Activated T-helper 2 cell treated with anti-CD3 and anti-CD28 coated beads, Interferon-gamma antibody, Interleukin-2, Interleukin-4, amounts not matched to agents 10 μg/mL and 5 μg/mL and 100 μg/mL, durations not matched to agents 14 hours and 24 hours and 36 hours (primary cell): ENCODE measurements around the gene VASP. TPM values are rescaled to one million over a fixed set of nuclear protein-coding genes. Genes with fewer than 3 reads are reported as not detected.

Experiments used
- DNase-seq: peaks from one replicate; pipeline ENCODE4 v3.0.0; 2021; ENCODE audit warnings: low spot score
- H3K27ac Mint-ChIP-seq: one replicate; pipeline ENCODE4 v1.8.0; 2021; ENCODE audit warnings: mixed read lengths
- H3K27me3 Mint-ChIP-seq: one replicate; pipeline ENCODE4 v1.8.0; 2021; ENCODE audit warnings: low read depth, mixed read lengths
- H3K36me3 Mint-ChIP-seq: one replicate; pipeline ENCODE4 v1.8.0; 2021; ENCODE audit warnings: low read depth, mixed read lengths
- H3K4me1 Mint-ChIP-seq: one replicate; pipeline ENCODE4 v1.8.0; 2021; ENCODE audit warnings: low read depth, mixed read lengths
- H3K4me3 Mint-ChIP-seq: one replicate; pipeline ENCODE4 v1.8.0; 2021; ENCODE audit warnings: low read depth, mild to moderate bottlenecking, moderate library complexity, mixed read lengths
- H3K9me3 Mint-ChIP-seq: one replicate; pipeline ENCODE4 v1.8.0; 2021; ENCODE audit warnings: mixed read lengths
- intact Hi-C: fragments of 100-400 bp; cut with micrococcal nuclease; formaldehyde crosslinking; loops from one replicate; pipeline ENCODE4 v1.15.1; 2023
- total RNA-seq: library from RNA; stranded (reverse); gene quantifications from 2 replicates; pipeline ENCODE4 v1.2.3, GENCODE V29; 2022

Gene VASP
- total RNA-seq, 1 donor from 2014 or later = 232 TPM

DNA sequence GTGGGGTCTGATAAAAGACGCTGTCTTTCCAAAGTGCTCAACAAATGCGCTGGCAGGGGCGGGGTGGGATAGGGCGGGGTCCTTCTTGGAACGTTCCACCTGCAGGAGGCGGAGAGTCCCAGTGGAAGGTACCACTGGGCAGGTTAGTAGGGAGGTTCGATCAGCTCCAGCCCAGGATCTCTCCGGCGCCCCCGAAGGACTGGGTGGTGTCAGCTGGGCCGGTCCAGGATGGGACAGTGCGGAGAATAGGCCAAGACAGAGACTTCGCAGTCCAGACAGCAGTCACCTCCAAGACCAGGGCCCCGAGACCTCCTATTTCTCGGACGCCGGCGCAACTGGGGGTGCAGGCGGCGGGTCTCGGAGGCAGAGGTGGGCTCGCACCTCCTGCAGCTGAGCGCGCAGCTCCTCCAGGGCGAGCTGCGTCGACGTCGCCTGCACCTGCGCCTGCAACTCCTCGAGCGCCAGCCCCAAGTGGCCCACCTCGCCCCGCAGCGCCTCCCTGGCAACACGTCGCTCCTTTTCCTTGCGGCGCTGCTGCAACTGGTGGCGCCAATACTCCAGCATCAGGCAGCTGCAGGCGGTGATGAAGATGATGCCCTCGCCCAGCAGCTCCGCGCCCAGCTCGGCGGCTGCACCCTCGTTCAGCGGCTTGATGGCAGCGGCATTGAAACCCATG is 21.6 kb downstream of the VASP start:
- Mint-ChIP-seq H3K4me3 (no peak overlapping the region), H3K27me3 (no peaks in the 10 kb centered on the region), H3K9me3 (peaks cover 9% of the 10 kb centered on the region), H3K36me3 (peaks cover 50% of the 10 kb centered on the region), H3K4me1 (peaks cover 8% of the 10 kb centered on the region), H3K27ac (no peak overlapping the region)
- DNase-seq = no peak
- intact Hi-C loops = no loop called here

DNA sequence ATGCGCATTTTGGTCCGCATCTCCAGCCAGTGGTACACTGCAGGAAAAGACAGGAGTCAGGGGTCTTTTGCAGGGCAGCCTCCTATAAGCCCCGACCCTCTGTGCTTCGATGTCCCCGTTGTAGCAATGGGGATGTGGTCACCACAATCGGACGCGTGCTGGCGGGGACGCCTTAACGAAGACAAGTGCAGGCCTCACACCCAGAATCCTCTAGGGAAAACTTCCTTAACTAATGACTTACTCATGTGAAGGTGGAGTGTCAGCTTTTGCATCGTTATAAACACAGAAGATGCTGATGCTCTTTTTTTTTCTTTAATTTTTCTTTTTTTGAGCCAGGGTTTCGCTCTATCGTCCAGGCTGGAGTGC is 22.1 kb downstream of the VASP start:
- no peak for DNase-seq
- no peak overlapping the region for H3K4me3 Mint-ChIP-seq
- intact Hi-C loops = no loop called here
- H3K27ac Mint-ChIP-seq = no peak overlapping the region
- peaks cover 7% of the 10 kb centered on the region for H3K4me1 Mint-ChIP-seq
- H3K27me3 Mint-ChIP-seq = no peaks in the 10 kb centered on the region
- H3K9me3 Mint-ChIP-seq = peaks cover 9% of the 10 kb centered on the region
- H3K36me3 Mint-ChIP-seq = peaks cover 45% of the 10 kb centered on the region

DNA sequence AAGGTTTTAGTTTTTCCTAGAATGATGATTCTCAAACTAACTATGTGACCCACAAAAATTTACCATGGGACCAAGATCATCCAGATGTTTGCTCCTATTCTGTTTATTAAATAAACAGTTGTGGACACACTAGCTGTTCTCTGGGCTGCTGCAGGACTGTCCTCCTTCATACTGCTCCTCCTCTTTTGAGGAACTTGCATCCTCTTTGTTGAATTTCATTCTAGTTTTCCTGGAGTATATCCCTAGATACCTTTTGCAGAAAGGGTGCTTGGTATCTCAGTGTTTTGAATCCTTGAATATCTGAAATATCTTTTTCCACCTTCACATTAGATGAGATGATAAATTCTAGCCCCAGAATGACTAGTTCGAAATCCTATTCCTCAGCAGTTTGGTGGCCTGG is 24.1 kb downstream of the VASP start:
- Mint-ChIP-seq H3K4me3 (no peak overlapping the region), H3K4me1 (peaks cover 7% of the 10 kb centered on the region), H3K27ac (no peak overlapping the region), H3K27me3 (no peaks in the 10 kb centered on the region), H3K36me3 (peaks cover 33% of the 10 kb centered on the region), H3K9me3 (peaks cover 9% of the 10 kb centered on the region)
- DNase-seq = no peak
- intact Hi-C loops = no loop called here

- no peaks in the 10 kb centered on the region for H3K27me3 Mint-ChIP-seq
- no peak for DNase-seq
- peaks cover 14% of the 10 kb centered on the region for H3K9me3 Mint-ChIP-seq
- peaks cover 3% of the 10 kb centered on the region for H3K36me3 Mint-ChIP-seq
- intact Hi-C loops = no loop called here
- no peak overlapping the region for H3K27ac Mint-ChIP-seq
- H3K4me1 Mint-ChIP-seq = peaks cover 5% of the 10 kb centered on the region
- H3K4me3 Mint-ChIP-seq = no peak overlapping the region
Measured at GRCh38 chr19:45539459-45539858, 32.2 kb downstream of the VASP start.

- no peak for DNase-seq
- Mint-ChIP-seq H3K27me3 (no peaks in the 10 kb centered on the region), H3K4me3 (no peak overlapping the region), H3K9me3 (peaks cover 14% of the 10 kb centered on the region), H3K4me1 (peaks cover 5% of the 10 kb centered on the region), H3K27ac (no peak overlapping the region), H3K36me3 (peaks cover 3% of the 10 kb centered on the region)
- intact Hi-C loops = no loop called here
Measured at GRCh38 chr19:45542234-45542668, 35.0 kb downstream of the VASP start.

DNA sequence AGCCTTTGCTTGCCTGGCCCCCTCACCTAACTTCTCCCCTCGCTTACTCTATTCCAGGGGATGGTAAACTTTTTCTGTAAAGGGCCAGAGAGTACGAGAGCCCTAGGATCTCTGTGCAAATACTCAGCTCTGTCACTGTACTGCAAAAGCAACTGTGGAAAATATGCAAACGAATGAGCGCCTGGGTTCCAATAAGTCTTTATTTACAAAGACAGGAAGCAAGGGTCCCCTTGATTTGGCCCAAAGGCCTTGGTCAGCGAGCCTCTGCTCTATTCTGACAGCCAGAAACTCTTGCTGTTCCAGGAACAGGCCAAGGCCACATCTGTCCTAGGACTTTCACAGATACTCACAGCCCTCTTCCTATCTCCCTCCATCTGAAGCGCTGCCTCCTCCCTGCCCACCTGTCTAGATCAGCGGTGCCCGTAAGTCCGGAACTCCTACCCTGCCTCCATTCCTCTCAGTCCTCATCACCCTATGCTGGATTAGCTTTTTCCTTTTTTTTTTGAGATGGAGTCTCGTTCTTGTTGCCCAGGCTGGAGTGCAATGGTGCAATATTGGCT is 40.0 kb downstream of the VASP start:
- Mint-ChIP-seq H3K27ac (no peak overlapping the region), H3K4me3 (no peak overlapping the region), H3K36me3 (no peaks in the 10 kb centered on the region), H3K9me3 (no peaks in the 10 kb centered on the region), H3K4me1 (peaks cover 5% of the 10 kb centered on the region), H3K27me3 (no peaks in the 10 kb centered on the region)
- intact Hi-C loops = no loop called here
- no peak for DNase-seq

DNA sequence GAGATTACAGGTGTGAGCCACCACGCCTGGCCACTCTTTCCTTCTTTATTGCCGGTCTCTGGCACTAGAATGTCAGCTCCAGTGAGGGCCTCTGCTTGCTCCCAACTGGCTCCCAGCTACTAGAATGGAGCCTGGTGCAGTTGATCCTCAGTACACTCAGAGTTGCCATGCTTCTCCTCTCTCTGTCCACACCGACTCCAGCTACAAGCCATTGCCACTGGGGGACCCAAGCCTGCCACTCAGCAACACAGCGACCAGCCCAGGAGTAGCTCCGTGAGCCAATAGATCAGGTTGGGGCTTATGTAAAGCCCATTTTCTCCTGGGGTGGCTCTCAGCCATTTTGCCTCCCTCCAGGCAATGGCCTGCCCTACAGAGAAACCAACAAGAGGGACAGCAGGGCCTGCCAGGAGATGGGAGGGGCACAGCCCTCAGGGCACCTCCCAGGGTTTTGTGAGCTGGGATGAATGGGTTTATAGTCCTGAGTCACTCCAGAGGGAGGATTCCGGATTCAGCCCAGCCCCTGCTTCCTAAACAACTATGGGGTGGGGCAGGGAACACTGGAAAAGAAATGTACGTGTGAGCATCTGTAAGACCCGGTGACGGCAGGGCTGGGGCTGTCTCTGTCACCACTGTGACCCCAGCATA is 40.8 kb downstream of the VASP start:
- Mint-ChIP-seq H3K36me3 (peaks cover 3% of the 10 kb centered on the region), H3K27ac (no peak overlapping the region), H3K27me3 (no peaks in the 10 kb centered on the region), H3K4me1 (peaks cover 5% of the 10 kb centered on the region), H3K4me3 (no peak overlapping the region), H3K9me3 (no peaks in the 10 kb centered on the region)
- no peak for DNase-seq
- intact Hi-C loops = no loop called here

- no peak overlapping the region for H3K27ac Mint-ChIP-seq
- H3K4me1 Mint-ChIP-seq = peaks cover 3% of the 10 kb centered on the region
- intact Hi-C loops = no loop called here
- H3K4me3 Mint-ChIP-seq = no peak overlapping the region
- no peak for DNase-seq
- peaks cover 5% of the 10 kb centered on the region for H3K36me3 Mint-ChIP-seq
- H3K27me3 Mint-ChIP-seq = no peaks in the 10 kb centered on the region
- H3K9me3 Mint-ChIP-seq = no peaks in the 10 kb centered on the region
Measured at GRCh38 chr19:45553464-45553863, 46.2 kb downstream of the VASP start.

GRCh38 chr19:45554481-45554880 is 47.2 kb downstream of the VASP start:
- no peak for DNase-seq
- H3K9me3 Mint-ChIP-seq = no peaks in the 10 kb centered on the region
- no peak overlapping the region for H3K4me3 Mint-ChIP-seq
- H3K4me1 Mint-ChIP-seq = peaks cover 5% of the 10 kb centered on the region
- no peak overlapping the region for H3K27ac Mint-ChIP-seq
- H3K27me3 Mint-ChIP-seq = no peaks in the 10 kb centered on the region
- H3K36me3 Mint-ChIP-seq = peaks cover 5% of the 10 kb centered on the region
- intact Hi-C loops = no loop called here

DNA sequence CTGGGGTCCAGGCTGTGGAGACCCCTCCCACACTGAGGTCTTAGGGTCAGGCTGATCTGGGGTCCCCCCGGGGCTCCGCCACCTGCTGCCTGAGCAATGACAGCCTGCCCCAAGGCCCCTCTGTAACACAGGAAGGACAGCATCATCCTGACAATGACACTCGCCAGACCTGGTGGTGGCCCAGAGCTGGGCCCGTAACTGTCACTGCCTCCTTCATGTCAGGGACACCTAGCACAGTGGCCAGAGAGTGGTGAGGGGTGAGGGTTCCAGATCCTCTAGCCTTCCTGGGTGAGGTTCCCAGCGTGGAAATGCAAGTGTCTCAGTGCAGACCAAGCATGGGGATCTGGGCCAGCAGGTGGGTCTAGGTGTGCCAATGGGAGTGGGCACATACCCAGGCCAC is 49.6 kb downstream of the VASP start:
- Mint-ChIP-seq H3K27ac (no peak overlapping the region), H3K4me1 (peaks cover 5% of the 10 kb centered on the region), H3K9me3 (no peaks in the 10 kb centered on the region), H3K27me3 (no peaks in the 10 kb centered on the region), H3K36me3 (peaks cover 8% of the 10 kb centered on the region), H3K4me3 (no peak overlapping the region)
- no peak for DNase-seq
- intact Hi-C loops = no loop called here

DNA sequence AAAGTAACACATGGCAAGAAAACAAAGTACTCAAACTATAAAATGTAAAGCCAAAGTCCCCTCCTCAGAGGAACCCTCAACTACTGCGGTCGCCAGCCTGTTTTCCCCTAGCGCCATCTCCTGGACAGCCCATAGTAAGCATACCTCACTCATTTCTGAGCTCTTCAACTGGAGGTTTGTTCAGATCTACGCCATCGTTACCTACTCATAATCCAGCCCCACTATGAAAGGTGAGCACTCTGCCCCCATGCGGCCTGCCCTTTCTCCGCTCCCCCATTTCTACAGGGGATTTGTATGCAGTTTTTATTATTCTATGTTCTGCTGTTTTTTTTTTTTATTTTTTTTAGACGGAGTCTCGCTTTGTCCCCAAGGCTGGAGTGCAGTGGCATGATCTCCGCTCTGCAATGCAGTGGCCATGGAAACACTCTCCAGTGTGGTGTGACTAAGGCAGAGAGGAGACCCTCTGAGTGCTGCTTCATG is 51.2 kb downstream of the VASP start:
- Mint-ChIP-seq H3K4me3 (no peak overlapping the region), H3K27ac (no peak overlapping the region)
- DNase-seq = peak; percentile 63

GRCh38 chr19:45560038-45560437 is 52.8 kb downstream of the VASP start:
- H3K4me1 Mint-ChIP-seq = peaks cover 9% of the 10 kb centered on the region
- peaks cover 3% of the 10 kb centered on the region for H3K36me3 Mint-ChIP-seq
- no peaks in the 10 kb centered on the region for H3K27me3 Mint-ChIP-seq
- H3K27ac Mint-ChIP-seq = no peak overlapping the region
- H3K9me3 Mint-ChIP-seq = no peaks in the 10 kb centered on the region
- DNase-seq = no peak
- intact Hi-C loops = no loop called here
- H3K4me3 Mint-ChIP-seq = no peak overlapping the region

More for the DNA sequence above, 51.2 kb downstream of the VASP start:
- Mint-ChIP-seq H3K9me3 (no peaks in the 10 kb centered on the region), H3K4me1 (peaks cover 9% of the 10 kb centered on the region), H3K27me3 (no peaks in the 10 kb centered on the region), H3K36me3 (peaks cover 3% of the 10 kb centered on the region)
- intact Hi-C loops = loop anchor here (1.0 to 2.0 kb wide), 2 partner anchors 35 to 66 kb away; no protein-coding TSS in a partner anchor

GRCh38 chr19:45560686-45561085 is 53.4 kb downstream of the VASP start:
- DNase-seq = no peak
- intact Hi-C loops = no loop called here
- peaks cover 3% of the 10 kb centered on the region for H3K36me3 Mint-ChIP-seq
- peaks cover 9% of the 10 kb centered on the region for H3K4me1 Mint-ChIP-seq
- H3K27ac Mint-ChIP-seq = no peak overlapping the region
- H3K27me3 Mint-ChIP-seq = no peaks in the 10 kb centered on the region
- no peak overlapping the region for H3K4me3 Mint-ChIP-seq
- H3K9me3 Mint-ChIP-seq = no peaks in the 10 kb centered on the region
